Measurements from ENCODE around the gene ASTL. TPM values are rescaled to one million over a fixed set of nuclear protein-coding genes. Genes with fewer than 3 reads are reported as not detected.

The ASTL gene
- total and polyA plus RNA-seq, 12 donors: 0.16 TPM; not detected in 11

DNA sequence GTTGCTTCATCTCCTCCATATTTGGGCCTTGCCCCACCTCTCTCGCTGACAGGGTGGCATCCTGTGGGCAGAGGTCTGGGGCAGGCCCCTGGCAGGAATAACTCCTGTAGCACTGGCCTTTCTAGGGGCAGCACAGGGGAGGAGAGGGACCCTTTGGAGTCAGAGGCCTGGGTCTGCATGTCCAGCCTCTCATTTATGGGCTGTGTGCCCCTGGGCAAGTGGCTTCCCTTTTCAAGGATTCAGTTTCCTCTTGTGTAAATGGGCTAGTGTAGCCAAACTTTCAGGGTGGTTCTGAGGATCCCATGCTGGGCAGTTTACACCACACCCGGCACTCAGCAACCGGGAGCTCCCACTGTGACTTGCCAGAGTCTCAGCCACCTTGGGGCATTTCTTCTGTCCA is 45.4 kb downstream of the ASTL start:
- WGBS, 2 donors: 92 to 94% methylated on average over 3 of the region's 3 CpGs
- no peaks in the 10 kb centered on the region for H3K9me3 ChIP-seq
- H3K27me3 ChIP-seq: no peaks in the 10 kb centered on the region
- no peak overlapping the region for H3K27ac ChIP-seq
- no peak overlapping the region for H3K4me3 ChIP-seq
- DNase-seq (no peak), ATAC-seq (no peak)
- no peaks in the 10 kb centered on the region for H3K36me3 ChIP-seq
- H3K4me1 ChIP-seq: peaks cover 9 to 44% (median 26%) of the 10 kb centered on the region in 9 donors
- TF ChIP-seq, protein P1, sequence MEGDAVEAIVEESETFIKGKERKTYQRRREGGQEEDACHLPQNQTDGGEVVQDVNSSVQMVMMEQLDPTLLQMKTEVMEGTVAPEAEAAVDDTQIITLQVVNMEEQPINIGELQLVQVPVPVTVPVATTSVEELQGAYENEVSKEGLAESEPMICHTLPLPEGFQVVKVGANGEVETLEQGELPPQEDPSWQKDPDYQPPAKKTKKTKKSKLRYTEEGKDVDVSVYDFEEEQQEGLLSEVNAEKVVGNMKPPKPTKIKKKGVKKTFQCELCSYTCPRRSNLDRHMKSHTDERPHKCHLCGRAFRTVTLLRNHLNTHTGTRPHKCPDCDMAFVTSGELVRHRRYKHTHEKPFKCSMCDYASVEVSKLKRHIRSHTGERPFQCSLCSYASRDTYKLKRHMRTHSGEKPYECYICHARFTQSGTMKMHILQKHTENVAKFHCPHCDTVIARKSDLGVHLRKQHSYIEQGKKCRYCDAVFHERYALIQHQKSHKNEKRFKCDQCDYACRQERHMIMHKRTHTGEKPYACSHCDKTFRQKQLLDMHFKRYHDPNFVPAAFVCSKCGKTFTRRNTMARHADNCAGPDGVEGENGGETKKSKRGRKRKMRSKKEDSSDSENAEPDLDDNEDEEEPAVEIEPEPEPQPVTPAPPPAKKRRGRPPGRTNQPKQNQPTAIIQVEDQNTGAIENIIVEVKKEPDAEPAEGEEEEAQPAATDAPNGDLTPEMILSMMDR (IDR thresholded peaks at IDR 0.05): no peak
- intact Hi-C loops (cut with DNase I): no loop called here

DNA sequence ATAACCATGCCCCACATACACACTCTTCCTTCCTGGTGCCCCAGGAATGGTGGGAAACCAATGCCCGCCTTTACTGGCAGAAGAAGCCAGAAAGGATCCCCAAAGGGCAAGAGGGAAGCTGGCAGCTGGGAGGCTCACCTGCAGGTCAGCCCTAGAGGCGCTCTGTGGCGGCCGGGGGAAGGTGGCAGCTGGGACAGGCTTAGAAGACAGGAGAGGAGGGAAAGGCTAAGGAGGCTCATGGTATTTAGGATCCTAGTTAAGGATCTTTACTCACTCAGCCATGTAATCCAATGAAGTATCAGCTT is 45.8 kb downstream of the ASTL start:
- 99 to 100% methylated on average over 4 of the region's 4 CpGs for WGBS, 2 donors
- ATAC-seq: no peak
- intact Hi-C loops (cut with DNase I): no loop called here

DNA sequence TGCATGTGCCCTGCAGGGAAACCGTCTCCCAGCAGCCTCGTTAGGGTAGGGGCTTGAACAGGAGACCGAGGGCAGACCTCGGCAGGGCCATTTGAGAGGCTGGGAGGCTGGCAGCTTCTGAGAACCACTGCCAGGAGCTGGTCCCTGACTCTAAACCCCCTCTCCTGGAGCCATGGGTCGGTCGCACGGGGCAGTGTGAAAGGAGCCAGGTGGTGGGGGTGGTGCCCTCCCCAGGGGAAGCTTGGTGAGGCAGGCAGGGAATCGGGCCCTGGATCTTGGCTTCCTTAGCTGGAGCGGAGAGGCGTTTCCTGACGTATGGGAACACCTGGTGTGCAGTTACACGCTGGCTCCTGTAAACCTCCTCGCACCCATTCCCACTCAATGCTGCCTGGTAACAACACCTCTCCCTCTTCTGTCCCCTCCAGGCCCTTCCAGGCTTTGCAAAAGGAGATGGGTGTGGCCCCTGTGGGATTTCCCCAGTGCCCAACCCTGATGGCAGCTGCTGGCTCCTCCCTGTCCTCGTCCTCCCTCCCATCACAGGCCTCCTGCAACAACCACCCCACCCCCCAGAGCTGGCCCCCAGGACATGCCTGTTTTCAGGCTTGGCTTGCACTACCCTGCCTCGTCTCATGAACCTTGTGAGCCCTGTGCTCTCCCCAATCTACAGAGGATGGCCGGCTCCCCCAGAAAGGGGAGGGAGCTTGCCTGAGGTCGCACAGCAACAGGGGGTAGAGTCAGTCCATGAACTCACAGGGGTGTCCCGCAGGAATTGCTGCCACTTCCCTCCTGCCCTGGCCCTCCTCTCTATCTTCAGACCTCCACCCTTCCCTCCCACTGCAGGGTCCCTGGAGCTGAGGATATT is 46.4 kb downstream of the ASTL start:
- intact Hi-C loops (cut with DNase I): no loop called here
- DNase-seq (no peak), ATAC-seq (peak in 1 of 8 donors; percentile 20)
- Histone ChIP-seq H3K36me3 (no peaks in the 10 kb centered on the region), H3K27ac (no peak overlapping the region), H3K4me3 (no peak overlapping the region), H3K9me3 (no peaks in the 10 kb centered on the region), H3K27me3 (no peaks in the 10 kb centered on the region), H3K4me1 (peaks cover 9 to 43% (median 25%) of the 10 kb centered on the region in 9 donors)
- WGBS, 2 donors: 73 to 85% methylated on average over 18 of the region's 18 CpGs
- TF ChIP-seq, protein P1 (IDR thresholded peaks at IDR 0.05): no peak

More for the DNA sequence above, 45.8 kb downstream of the ASTL start:
- Histone ChIP-seq H3K27me3 (no peaks in the 10 kb centered on the region), H3K4me1 (peaks cover 9 to 43% (median 25%) of the 10 kb centered on the region in 9 donors), H3K9me3 (no peaks in the 10 kb centered on the region), H3K27ac (no peak overlapping the region), H3K4me3 (no peak overlapping the region), H3K36me3 (no peaks in the 10 kb centered on the region)
- no peak for DNase-seq
- TF ChIP-seq, protein P1 (IDR thresholded peaks at IDR 0.05): no peak

- Histone ChIP-seq H3K4me1 (peaks cover 9 to 43% (median 25%) of the 10 kb centered on the region in 9 donors), H3K27ac (no peak overlapping the region), H3K36me3 (no peaks in the 10 kb centered on the region), H3K4me3 (no peak overlapping the region), H3K27me3 (no peaks in the 10 kb centered on the region), H3K9me3 (no peaks in the 10 kb centered on the region)
- WGBS, 2 donors: 87% methylated on average over 14 of the region's 14 CpGs
- intact Hi-C loops (cut with DNase I): no loop called here
- peak in 3 of 8 donors; percentile 17 to 33 (median 19) for ATAC-seq
- no peak for DNase-seq
- TF ChIP-seq, protein P1 (IDR thresholded peaks at IDR 0.05): no peak
Measured at GRCh38 chr2:96091141-96091710, 47.1 kb downstream of the ASTL start.

Data from heart right ventricle (tissue), 16 donors.